GM15510 (cell line): Measurements from ENCODE around the gene PSEN1.

Experiments
- POLR2A ChIP-seq: IDR thresholded peaks from 3 replicates; pipeline ENCODE4 v1.6.1; 2011; ENCODE audit warnings: borderline replicate concordance; ENCODE audit not compliant: insufficient read length; ENCODE audit errors: extremely low read depth

The PSEN1 gene

DNA sequence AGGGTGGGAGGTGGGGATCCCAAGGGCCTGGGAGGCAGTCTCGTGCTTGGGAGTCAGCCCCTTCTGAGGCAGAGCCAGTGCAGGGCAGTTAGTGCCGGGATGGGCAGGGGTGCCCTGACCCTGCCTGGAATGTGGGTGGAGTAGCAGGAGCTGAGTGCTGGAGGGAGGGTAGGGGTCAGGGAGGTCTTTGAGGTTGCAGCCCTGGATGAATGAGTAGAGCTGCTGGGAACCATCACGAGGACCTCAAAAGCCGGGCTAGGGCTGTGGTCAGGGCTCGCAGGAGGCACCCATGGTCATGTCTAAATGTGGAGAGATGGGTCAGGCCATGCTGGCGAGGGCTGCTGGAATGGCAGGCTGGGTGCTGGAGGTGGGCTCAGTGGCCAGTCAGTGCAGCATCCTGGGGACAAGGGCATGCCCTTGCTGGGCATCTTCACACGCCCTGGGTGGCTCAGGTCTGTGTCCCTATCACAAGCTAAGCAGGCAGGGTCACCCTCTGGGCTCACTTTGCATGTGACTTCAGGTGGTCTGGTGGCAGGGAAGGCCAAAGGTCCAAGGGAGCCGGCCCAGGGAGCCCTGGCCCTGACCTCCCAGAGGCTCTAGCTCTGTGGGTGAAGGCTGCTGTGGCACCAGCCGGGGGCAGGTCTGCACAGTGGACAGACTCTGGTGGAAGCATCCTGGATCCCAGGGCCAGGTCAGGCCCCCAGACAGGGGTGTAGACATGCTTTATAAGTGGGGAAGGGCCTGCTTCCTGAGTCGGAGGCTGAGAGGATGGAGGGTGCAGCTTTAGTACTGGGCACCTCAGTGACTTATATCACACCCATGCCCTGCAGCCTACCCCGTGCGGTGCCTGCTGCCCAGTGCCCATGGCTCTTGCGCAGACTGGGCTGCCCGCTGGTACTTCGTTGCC lies 125.5 kb downstream of the PSEN1 start:
- no peak for TF ChIP-seq POLR2A

- no peak for TF ChIP-seq POLR2A
Measured at GRCh38 chr14:73262427-73263183, 126.3 kb downstream of the PSEN1 start.

DNA sequence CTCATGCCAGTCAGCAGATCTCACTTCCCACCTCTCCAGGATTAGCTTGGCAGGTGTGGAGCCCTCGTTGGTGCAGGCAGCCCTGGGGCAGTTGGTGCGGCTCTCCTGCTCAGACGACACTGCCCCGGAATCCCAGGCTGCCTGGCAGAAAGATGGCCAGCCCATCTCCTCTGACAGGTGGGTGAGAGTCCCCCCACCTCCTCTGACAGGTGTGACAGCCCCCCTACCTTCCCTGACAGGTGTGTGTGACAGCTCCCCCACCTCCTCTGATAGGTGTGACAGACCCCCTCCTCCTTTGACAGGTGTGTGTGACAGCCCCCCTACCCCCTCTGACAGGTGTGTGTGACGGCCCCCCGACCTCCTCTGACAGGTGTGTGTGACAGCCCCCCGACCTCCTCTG lies 127.3 kb downstream of the PSEN1 start:
- no peak for TF ChIP-seq POLR2A

GRCh38 chr14:73264080-73264884 lies 128.0 kb downstream of the PSEN1 start:
- no peak for TF ChIP-seq POLR2A

- TF ChIP-seq POLR2A = no peak
Measured at GRCh38 chr14:73264885-73265720, 128.8 kb downstream of the PSEN1 start.

GRCh38 chr14:73265721-73266046 lies 129.4 kb downstream of the PSEN1 start:
- TF ChIP-seq POLR2A = no peak

DNA sequence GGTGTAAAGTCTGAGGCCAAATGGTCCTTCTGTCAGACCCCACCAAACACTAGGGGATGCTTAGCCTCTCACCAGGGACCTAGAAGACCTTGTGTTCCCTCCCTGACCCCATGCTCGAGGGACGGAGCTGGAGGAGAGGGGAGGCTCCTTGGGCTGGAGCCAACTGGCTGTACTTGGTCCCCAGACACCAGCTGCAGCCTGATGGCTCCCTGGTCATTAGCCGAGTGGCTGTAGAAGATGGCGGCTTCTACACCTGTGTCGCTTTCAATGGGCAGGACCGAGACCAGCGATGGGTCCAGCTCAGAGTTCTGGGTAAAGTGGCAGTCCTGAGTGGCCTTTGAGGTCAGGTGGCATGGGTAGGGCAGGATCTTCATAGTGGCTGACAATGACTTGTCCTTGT lies 130.0 kb downstream of the PSEN1 start:
- TF ChIP-seq POLR2A = no peak

GRCh38 chr14:73267474-73267873 lies 131.2 kb downstream of the PSEN1 start:
- no peak for TF ChIP-seq POLR2A

DNA sequence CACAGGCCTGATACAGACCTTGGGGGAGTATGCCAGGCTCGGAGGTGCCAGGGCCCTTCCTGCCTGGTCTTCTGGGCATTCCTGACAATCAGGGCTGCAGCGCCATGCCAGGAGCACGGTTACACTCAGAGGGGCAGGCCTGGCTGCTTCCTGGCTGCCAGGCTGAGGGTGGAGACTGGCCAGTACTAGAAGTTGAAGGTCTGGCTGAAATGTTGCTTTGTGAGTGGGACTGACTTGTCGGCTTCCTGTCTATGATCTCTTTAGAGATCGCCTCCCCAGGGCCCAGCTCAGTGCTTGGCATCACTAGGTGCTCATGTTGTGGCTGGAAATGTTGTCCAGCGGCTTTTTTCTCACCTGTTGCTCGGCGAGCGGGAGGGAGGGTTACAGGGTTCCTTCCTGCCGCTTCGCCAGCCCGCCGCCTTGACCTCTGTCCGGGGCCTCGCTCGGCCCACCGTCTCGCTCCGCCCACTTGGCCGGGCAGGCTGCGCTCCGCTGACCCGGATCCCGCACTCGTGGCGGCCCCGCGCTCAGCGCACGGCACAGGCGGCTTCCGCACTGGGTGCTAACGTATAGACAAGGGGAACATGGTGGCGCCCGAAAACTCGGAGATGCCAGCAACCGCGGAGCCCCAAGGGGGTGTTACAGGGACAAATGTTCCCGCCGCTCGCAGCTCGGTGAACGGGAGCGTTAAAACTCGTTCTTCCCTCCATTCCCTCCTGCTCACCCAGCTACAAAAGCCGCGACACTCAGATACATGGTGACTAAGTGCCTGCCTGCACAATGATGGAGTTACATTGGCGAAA lies 133.6 kb downstream of the PSEN1 start:
- peak; percentile 41 for TF ChIP-seq POLR2A

GRCh38 chr14:73272393-73272792 lies 136.1 kb downstream of the PSEN1 start:
- TF ChIP-seq POLR2A = no peak
